AG20443 (cell line): ENCODE results near the gene KCNQ5.
"Not testable (repeated sequence)": the region's sequence is repeated elsewhere in the genome, so short reads cannot be mapped to it uniquely, and the experiment has no call there.

Experiments used
- DNase-seq: peaks from one replicate; pipeline ENCODE4 v3.0.0; 2012; ENCODE audit warnings: low spot score, mixed read lengths

KCNQ5 gene

DNA sequence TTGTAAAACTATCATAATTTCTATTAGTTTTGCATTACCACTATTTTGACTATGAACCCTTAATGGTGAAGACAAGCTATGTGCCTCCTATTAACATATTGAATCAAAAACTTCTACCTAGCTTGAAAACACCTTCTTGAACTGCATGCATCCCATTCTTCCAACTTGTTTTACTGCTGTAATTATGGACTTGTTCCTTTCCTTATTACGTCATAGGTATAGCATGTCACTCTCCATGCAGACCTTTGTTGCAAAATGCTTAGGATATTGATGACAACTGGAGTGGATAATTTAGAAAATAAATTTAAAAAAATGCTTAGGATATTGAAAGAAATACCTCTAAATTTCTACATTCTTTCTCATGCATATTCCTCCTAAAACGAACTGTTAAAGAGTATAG, 219.3 kb downstream of the KCNQ5 start:
- DNase-seq = no peak

DNA sequence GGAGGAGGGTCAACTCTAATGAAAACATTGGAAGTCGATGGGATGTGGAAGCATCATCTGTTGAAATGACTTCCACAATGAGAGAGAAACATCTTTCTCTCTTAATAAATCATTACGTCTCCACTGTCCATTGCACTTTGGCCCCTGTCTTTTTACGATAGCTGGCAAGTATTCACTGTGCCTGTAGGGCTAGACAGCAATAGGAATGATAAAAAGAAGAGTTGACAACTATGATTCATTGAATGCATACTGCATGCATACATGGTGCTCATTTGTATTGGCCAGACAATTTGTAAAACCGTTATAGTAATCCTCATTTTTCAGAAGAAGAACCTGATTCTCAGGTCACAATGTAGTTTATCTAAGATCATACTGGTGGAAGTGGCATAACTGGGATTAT, 220.3 kb downstream of the KCNQ5 start:
- no peak for DNase-seq

GRCh38 chr6:72844614-72845013, 222.8 kb downstream of the KCNQ5 start:
- DNase-seq = no peak

- DNase-seq = no peak
Observed at GRCh38 chr6:72849346-72849745, 227.5 kb downstream of the KCNQ5 start.

DNA sequence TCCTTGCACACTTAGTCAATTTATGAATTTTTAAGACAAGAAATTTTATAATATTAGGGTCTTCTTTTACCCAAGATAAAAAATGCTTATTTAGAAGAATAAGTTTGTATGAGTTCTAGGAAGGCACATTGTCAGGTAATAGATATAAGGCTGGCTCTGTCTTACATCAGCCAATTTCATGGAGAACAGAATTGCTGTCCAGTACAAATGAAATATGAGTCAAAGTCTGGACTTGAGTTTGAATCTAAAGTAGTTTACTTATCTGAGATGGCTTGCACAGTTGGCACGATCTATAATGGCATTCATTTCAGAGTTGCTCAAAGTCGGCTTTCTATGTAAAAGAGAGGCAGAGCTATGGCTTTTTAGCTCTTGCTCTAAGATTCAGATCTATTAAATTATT, 228.2 kb downstream of the KCNQ5 start:
- DNase-seq = no peak

DNA sequence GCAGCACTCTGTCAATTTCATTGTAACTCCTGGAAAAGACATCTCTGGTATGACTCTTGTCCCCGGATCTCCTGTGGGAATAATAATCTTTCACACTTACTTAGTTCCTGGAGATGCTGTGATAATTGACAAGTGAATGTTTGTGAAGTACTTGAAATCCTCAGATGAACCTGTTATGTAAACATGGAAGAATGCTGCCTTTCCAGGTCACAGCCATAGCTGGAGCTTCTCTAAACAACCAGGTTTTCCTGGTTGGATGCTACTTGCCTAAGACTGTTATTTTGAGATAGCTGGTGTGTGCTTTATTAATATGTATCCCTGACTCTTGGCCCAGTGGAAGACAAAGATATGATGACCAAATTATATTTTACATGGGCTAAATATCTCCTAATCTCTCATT, 228.6 kb downstream of the KCNQ5 start:
- DNase-seq = no peak

DNA sequence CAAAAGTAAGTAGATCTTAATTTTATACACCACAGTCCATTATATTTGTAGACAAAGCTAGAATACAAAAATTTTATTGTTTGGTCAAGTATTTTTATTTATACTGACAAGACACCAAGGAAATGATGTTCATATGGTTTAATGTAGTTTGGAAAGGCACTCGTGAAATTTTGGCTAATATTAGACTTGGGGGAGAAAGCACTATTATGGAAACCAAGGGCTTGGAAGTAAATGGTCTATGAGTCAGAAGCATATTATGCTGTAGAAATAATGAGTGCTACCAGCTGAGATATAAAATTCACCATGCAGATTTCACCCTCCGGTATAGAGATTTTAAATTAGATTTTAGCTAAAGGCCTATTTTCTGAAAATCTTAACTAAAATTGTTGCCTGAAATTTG, 233.6 kb downstream of the KCNQ5 start:
- peak; percentile 10 for DNase-seq

DNA sequence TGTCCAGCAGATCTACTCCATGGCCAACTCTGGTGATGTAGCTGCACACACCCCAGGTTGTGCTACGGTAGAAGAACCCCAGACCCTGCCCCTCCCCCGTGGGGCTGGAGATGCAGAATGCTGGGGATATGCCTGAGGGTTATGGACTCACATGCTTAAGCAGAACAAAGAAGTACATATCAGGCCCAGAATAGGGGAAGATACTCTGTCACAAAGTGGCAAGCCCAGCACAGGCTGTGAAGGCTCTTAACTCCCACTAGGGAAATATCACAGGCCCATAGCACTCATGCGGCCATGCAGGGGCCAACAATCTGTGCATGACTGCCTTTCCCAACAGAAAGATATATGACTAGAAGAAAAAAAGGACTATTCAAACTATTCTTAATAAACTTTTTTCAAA, 234.9 kb downstream of the KCNQ5 start:
- DNase-seq = no peak

- DNase-seq = no peak
Observed at GRCh38 chr6:72857791-72858585, 236.1 kb downstream of the KCNQ5 start.

DNA sequence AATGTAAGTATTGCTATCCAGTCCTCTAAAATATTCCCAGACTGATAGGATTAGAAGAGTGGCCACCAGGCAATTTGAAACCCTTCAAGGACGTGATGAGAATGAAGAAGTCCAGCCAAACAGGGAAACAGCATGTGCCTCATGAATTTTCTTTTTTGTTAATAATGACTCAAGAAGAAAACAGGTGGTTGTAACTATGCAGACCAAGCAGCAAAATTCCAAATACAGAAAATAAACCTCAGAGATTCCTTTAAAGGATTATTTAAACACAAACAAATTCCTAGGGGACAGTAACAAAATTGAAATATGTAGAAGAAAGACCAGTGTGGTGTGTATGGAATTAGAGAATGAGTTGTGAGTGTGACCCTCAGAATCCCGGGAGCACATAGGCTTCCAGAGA, 239.2 kb downstream of the KCNQ5 start:
- DNase-seq = peak; percentile 11

GRCh38 chr6:72861935-72862432, 240.1 kb downstream of the KCNQ5 start:
- DNase-seq = peak; percentile 29

DNA sequence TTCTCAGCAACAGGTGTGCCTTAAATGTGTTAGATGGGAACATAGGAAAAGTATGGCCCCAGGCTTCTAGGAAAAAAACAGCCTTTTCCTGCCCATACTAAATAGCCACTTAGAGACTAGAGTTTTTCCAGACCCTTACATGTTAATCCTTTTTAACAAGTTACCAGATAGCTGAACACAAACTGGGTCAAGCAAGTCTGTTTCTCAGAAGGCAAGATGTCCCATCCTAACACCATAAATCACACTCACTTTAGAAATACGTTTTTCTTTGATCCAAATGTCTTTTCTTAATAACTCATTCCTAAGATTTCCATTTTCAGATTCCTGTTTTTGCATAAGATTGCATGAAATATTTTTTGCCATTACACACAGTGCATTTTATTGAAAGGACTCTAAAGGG, 241.3 kb downstream of the KCNQ5 start:
- no peak for DNase-seq

DNA sequence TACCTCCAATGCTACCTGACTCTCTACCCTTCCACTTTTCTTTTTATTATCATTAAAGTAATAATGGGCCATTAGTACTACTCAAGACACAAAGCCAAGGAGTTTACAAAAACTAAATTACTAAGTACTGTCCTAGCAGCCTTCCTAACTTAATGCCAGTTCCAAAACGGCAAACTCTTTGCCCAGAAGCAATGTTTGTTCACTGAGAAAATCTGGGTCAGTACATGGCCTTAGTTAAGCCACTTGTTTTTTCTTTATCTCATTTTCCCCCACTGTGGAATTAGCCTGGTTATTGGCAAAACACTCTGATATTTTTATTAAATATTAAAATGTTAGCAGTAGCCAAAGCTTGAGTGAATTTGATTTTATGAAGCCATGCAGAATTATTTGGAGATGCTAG, 242.4 kb downstream of the KCNQ5 start:
- DNase-seq = no peak

GRCh38 chr6:72864799-72865198, 242.9 kb downstream of the KCNQ5 start:
- no peak for DNase-seq

DNA sequence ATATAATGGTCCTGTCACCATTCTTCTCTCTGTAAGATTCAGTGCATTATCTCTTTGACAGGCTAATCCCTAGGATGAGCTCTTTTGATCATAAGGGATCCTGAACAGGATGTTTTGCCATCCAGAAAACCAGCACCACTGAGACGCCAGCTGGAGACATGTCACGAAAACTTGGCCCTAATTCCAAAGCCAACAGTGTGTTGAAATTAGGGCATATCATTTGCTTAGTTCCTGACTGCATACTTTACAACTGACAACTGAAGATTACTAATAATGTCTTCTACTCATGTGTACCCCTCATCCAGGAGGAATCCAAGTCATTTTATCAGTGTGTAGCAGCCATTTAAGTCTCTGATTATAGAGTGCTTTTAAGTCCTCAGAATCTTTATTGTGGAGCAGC, 243.6 kb downstream of the KCNQ5 start:
- peak; percentile 14 for DNase-seq

GRCh38 chr6:72869621-72870020, 247.8 kb downstream of the KCNQ5 start:
- no peak for DNase-seq

- no peak for DNase-seq
Observed at GRCh38 chr6:72873433-72873832, 251.6 kb downstream of the KCNQ5 start.

GRCh38 chr6:72876256-72876655, 254.4 kb downstream of the KCNQ5 start:
- no peak for DNase-seq

GRCh38 chr6:72886170-72886569, 264.3 kb downstream of the KCNQ5 start:
- no peak for DNase-seq

DNA sequence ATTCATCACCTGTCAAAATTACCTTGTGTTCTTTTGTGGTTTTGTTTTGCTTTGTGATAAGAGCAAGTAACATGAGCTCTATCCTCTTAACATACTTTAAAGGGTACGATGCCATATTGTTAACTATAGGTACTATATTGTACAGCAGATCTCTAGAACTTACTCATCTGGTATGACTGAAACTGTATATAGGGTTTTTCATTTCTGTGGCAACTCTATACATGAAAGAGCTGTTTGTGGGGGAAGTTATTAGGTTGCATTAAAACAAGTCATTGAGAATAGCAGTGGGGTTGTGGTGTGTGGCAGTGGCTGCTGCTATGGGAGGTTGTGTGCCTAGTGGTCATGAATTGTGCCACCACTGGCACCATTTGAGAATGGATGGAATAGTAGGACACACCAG, 268.4 kb downstream of the KCNQ5 start:
- DNase-seq = no peak

- no peak for DNase-seq
Observed at GRCh38 chr6:72890671-72891070, 268.8 kb downstream of the KCNQ5 start.

DNA sequence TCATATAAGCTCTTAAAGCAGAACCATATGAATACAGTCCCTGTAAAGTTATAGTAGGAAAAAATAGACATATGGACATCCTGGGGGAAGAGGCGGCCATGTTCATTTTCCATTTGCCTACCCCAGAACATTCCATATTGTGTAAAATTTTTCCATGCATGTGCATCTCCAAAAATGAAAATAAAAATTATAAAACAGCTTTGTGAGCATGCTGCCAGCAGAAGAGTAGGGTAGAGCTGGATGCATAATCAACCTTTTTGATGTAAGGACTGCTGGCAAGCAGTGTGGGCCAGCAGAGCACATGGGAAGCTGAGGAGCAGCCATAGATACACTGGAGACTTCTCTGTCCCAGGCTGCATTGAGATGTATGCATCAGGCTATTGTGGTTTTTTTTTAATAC, 271.0 kb downstream of the KCNQ5 start:
- DNase-seq = no peak

- no peak for DNase-seq
Observed at GRCh38 chr6:72894091-72894490, 272.2 kb downstream of the KCNQ5 start.

DNA sequence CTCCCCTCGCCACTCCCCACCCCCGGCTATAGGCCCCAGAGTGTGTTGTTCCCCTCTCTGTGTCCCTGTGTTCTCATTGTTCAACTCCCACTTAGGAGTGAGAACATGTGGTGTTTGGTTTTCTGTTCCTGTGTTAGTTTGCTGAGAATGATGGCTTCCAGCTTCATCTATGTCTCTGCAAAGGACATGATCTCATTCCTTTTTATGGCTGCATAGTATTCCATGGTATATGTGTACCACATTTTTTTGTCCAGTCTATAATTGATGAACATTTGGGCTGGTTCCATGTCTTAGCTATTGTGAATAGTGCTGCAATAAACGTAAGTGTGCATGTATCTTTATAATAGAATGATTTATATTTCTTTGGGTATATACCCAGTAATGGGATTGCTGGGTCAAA, 276.4 kb downstream of the KCNQ5 start:
- DNase-seq = not testable (repeated sequence)
